Left forelimb (tissue), 1 donor: ENCODE data around the gene SLC38A2.

Source experiments
- DNase-seq: peaks from one replicate; pipeline ENCODE4 v3.0.0-alpha.2; 2018; ENCODE audit warnings: low spot score

The SLC38A2 gene

DNA sequence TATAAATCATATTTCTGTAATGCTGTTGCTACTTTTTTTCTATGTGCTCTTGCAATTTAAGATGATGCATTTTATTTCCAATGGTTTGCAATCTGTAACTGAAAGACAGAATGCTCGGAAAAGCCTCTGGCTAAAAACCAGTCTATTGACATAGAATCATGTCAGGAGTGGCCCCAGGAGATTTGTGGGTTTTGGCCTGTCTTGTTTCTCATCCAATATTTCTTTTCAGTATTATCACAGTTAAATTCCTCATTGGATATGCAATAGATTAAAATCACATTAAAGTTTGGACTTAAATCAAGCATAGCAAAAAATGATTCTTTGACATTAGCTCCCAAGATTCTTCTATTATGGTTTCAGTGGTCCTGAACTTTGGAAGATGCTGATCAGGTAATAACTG is 19.1 kb upstream of the SLC38A2 start:
- no peak for DNase-seq

- DNase-seq, result no peak
Observed at GRCh38 chr12:46390881-46391280, 18.3 kb upstream of the SLC38A2 start.

GRCh38 chr12:46390304-46390703 is 17.7 kb upstream of the SLC38A2 start:
- DNase-seq, result no peak

DNA sequence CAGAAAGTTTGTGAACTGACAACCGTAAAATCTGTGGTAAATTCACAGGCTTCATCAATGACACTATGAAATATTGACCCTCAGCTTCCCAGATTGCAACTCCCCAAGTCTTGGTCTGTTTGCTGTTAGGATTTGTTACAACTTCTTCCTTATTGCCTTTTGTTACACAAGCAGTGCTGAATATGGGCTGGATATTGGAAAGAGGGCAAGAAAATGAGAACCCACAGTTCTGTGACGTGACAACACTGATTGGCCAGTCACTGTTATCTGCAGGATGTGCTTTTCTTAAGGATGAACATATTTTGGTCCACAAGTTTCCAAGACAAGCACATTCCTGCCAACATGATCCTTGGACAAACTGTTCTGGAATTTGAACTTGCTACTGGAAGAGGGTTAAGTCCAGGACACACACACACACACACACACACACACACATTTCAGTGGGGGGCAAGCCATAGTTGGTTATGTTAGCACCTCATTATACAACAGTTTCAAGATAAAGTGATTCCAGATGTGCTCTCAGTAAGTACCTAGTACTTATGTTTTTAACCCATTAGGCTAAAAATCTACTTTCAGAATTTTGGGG is 16.6 kb upstream of the SLC38A2 start:
- no peak for DNase-seq

GRCh38 chr12:46388427-46389021 is 16.0 kb upstream of the SLC38A2 start:
- no peak for DNase-seq

- no peak for DNase-seq
Observed at GRCh38 chr12:46387670-46388069, 15.1 kb upstream of the SLC38A2 start.

DNA sequence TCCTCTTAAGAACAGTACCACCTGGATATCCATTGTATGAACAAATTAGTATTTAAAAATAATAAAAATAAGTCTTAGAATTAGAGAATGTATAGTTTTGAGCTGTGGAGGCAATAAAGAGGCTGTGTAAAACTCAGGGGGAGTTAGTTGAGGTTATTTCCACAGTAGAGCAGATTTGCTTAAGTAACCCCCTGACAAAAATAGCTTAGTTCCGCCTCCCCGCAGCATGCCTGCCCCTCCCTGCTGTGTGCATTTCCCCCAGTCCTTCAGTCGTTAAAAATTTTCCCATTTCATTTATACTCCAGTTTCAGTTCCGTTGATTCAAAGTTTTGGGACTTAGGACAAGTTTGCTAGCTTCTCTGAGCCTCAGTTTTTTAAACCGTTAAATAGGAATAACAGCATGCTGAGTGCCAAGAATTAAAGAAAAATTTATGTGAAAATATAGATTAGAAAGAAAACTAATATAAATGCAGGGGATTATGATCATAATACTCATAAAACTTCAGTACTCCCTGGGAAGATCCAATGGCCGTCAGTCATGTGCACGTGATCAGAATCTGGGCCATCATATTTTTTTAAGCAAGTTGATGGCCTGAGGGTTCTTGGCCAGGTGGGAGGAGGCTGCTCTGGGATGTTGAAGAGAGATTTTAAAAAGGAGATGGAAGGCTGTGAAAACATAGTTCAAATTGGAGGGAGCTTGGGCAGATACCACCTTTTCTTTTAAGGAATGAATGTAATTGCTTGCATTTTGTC is 14.5 kb upstream of the SLC38A2 start:
- no peak for DNase-seq

- DNase-seq, result no peak
Observed at GRCh38 chr12:46386360-46386867, 13.8 kb upstream of the SLC38A2 start.

DNA sequence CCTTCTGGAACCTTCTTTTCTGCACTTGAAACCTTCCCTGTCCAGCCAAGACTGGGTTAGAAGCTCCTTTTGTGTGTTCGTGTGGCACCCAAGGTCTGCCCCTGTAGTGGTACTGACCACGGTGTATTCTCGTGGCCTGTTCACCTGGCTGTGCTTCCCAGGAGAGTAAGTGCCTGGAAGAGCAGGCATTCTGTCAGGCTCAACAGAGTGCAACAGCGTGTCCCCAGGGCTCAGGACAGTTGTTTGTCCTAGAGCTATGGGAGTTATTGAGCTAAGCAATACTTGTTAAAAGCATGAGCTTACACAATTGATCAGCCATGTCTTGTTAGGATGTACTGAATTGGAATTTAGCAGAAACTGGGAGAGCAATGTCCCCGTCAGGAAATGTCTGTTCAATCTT is 12.9 kb upstream of the SLC38A2 start:
- DNase-seq, result no peak

DNA sequence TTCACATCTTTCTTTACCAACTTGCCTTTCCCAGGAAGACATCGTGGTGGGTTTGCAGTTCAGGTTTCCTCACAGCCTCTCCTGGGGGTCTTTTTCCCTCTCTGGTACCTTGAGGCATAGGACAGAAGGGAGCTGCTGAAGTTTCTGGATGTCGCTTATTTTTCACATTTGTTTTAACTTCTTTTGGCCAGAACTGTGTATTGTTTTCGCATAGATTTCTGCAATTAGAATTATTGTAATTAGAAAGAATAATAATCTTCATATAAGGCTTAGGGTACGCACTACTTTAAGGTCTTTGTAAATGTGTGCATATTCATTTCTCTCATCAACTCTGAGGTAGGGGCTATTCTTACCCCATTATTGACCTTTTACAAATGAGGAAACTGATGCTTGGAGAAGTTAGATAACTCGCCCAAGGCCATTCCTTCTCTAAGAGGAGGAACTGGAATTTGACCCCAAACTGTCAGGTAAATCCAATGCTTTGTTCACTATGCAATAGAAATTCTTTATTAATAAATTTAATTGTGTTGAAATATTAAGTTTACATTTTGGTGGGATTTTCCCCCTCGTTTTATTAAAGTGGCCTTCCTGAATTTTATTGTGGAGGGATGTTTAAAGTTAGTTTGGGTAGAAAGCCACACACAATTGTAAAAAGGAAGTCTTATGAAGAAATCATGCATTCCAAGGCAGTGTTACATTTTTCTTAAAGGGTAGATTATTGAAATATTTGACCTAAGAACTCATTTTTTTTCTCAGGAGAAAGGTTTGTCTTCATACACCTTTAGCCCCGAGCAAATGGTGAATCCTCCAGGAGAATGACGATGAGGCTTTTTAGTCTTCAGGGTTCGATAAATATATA is 12.1 kb upstream of the SLC38A2 start:
- no peak for DNase-seq

GRCh38 chr12:46383654-46384450 is 11.3 kb upstream of the SLC38A2 start:
- DNase-seq, result peak; percentile 92

DNA sequence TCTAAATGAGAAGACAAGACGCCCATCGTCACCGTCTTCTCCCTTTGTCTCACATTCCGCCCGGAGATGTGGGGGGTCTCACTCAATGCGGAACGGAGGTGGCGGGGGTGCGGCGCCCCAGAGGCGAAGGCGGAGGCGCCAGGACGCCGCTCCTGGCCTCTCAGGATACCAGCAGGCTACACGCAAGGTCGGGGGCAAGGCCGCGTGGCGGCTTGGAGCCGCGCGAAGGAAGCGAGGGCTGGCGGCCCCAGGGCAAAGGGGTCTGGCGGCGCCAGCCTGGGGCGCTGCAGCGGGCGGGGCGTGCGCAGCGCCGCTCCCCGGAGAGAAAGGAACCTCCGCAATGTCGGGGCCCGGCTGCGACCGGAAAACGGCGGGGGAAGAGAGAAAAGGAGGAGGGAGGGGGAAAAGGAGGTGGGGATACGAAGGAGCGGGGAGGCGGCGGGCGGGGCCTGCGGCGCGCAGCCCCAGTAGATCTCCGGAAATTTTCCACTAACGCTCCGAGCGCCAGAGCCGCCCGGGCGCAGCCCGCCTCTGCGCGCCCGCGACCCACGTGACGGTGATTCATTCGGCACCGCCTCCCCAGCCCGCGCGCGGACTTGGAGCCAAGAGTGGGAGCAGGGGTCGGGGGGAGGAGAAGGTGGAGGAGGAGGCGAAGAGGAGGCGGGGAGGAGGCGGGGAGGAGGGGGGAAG is 10.5 kb upstream of the SLC38A2 start:
- DNase-seq, result peak; percentile 100

GRCh38 chr12:46382408-46382963 is 9.9 kb upstream of the SLC38A2 start:
- no peak for DNase-seq

DNA sequence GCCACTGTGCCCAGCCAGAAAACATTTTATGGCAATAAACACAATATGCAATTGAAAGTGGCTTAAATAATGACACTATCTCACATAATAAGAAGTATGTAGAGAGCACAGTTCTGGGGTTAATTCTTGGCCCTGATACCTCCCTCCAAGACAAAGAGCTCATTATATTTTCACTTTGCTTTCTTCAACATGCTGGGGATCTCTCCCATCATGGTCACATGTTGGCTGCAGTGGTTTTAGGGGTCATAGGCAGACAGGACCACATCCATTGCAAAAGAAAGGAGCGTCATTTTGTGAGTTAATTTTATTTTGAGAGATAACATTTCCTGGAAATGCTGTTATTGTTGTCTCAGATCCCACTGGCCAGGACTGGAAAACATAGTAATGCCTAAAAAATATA is 8.3 kb upstream of the SLC38A2 start:
- DNase-seq, result no peak

DNA sequence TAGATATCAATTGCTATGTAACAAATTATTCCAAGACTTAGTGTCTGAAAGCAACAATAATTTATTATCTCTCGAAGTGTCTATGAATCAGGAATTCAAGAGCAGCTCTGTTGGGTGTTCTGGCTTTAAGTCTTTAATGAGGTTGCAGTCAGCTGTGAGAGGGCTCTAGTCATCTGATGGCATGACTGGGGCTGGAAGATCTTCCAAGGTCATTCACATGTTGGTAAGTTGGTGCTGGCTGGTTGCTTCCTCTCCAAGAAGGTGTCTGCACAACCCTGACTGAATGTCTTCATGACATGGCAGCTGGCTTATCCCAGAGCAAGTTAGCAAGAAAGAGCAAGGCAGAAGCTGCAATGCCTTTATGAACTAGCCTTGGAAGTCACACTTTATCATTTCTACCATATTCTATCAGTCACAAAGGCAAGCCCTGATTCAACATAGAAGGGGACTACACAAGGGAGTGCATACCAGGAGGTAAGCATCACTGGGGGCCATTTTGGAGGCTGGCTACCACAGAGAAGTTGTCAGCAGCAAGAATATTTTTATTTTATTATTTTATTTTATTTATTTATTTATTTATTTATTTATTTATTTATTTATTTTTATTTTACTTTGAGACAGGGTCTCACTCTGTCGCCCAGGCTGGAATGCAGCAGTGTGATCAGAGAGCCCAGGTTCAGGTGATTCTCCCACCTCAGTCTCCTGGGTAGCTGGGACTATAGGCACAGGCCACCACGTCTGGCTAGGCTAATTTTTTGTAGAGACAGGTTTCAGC is 7.6 kb upstream of the SLC38A2 start:
- DNase-seq, result no peak

GRCh38 chr12:46379352-46379751 is 6.8 kb upstream of the SLC38A2 start:
- no peak for DNase-seq

DNA sequence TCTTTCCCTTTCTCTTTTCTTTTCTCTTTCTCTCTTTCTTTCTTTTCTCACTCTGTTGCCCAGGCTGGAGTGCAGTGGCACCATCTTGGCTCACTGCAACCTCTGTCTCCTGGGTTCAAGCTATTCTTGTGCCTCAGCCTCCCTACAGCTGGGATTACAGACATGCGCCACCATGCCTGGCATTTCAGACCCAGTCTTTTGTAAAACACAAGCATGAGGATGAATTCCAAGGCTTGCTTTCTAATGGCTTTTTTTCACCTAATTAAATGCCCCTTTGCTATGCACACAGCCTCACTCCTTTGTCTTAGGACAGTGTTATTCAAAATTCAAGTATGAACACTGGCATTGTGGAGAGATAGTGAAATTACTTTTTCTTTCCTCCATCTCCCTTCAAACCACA is 6.0 kb upstream of the SLC38A2 start:
- no peak for DNase-seq

- DNase-seq, result no peak
Observed at GRCh38 chr12:46377678-46378077, 5.1 kb upstream of the SLC38A2 start.

DNA sequence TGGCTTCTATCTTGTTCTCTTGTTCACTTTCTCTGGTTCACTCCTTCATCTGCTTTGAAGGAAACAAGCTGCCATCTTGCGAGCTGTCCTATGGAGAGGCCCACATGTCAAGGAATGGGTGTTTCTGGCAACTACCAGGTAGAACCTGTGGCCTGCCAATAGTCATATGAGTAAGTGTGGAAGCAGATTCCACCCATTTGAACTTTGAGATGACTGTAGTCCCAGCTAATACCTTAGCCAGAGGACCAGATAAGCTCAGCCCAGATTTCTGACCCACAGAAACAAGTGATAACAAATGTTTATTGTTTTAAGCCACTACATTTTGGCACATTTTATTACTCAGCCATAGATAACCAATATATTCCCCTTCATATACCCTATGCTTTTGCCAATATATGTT is 4.0 kb upstream of the SLC38A2 start:
- DNase-seq, result no peak

DNA sequence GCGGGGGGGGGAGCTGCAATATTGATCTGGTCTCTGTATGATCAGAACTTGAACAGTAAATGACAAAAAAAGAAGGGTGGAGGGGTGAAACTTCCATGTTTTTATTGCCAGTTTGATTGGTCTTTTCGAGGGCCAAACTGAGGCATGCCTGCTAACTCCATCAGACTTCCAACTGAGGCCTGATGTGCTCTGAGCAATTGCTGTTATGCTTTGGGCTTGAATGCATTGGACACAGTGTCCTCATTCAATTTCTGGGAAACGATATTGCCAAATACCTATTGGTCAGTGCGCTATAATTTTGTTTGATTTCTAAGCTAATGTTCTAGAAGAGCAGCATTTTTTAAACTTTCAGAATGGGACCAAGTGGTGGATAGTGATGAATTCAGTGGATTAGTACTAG is 2.1 kb upstream of the SLC38A2 start:
- DNase-seq, result no peak
